ENCODE data around the gene ANKRD28.

DNA sequence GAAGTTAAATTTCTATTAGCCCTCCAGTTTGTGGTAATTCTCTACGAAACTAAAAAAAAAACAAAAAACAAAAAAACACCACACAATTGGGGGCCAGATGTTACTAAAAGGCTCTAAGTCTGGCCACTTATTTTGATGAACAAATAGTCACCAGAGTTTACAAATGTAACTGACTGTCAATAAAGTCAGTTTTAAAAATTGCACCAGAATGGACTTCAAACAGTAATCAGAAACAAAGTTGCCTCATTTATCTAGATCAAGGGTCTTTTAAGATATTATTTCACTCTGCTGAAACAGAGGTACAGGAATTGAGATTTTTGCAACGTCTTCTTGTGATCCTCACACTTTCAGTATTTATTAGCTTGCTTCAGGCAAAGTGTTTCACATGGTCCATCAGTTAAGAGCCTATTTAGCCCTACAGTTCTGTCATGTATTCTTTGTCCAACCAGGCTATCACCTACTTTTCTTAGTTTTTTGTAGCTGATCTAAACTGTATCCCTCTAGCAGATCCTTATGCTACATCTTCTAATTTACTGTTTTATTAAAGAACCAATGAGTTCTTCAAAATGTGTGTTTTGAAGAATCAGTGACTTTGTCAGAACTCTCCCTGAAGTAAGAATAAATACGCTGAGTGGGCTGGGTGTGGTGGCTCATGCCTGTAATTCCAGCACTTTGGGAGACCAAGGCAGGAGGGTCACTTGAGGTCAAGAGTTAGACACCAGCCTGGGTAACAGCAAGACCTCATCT, 74.7 kb downstream of the ANKRD28 start:
- TF ChIP-seq, protein P1, sequence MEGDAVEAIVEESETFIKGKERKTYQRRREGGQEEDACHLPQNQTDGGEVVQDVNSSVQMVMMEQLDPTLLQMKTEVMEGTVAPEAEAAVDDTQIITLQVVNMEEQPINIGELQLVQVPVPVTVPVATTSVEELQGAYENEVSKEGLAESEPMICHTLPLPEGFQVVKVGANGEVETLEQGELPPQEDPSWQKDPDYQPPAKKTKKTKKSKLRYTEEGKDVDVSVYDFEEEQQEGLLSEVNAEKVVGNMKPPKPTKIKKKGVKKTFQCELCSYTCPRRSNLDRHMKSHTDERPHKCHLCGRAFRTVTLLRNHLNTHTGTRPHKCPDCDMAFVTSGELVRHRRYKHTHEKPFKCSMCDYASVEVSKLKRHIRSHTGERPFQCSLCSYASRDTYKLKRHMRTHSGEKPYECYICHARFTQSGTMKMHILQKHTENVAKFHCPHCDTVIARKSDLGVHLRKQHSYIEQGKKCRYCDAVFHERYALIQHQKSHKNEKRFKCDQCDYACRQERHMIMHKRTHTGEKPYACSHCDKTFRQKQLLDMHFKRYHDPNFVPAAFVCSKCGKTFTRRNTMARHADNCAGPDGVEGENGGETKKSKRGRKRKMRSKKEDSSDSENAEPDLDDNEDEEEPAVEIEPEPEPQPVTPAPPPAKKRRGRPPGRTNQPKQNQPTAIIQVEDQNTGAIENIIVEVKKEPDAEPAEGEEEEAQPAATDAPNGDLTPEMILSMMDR (IDR thresholded peaks at IDR 0.05): no peak
- no peak for TF ChIP-seq POLR2A (IDR thresholded peaks at IDR 0.05)

Data from uterus (tissue), 2 donors.